Inferior parietal cortex (tissue), 1 donor: ENCODE data around the gene DENND1A.

ENCODE experiments used
- DNase-seq: peaks from one replicate; pipeline ENCODE4 v3.0.0-alpha.2; 2016; ENCODE audit errors: extremely low spot score

The DENND1A gene

GRCh38 chr9:123530244-123530643 is 399.7 kb downstream of the DENND1A start:
- DNase-seq, result no peak

- no peak for DNase-seq
Observed at GRCh38 chr9:123528501-123528900, 401.4 kb downstream of the DENND1A start.

- DNase-seq, result no peak
Observed at GRCh38 chr9:123527981-123528380, 401.9 kb downstream of the DENND1A start.

- no peak for DNase-seq
Observed at GRCh38 chr9:123525957-123526356, 404.0 kb downstream of the DENND1A start.

- DNase-seq, result no peak
Observed at GRCh38 chr9:123525424-123525823, 404.5 kb downstream of the DENND1A start.

GRCh38 chr9:123524866-123525265 is 405.1 kb downstream of the DENND1A start:
- DNase-seq, result no peak

- no peak for DNase-seq
Observed at GRCh38 chr9:123523845-123524244, 406.1 kb downstream of the DENND1A start.

- DNase-seq, result no peak
Observed at GRCh38 chr9:123523001-123523400, 406.9 kb downstream of the DENND1A start.

GRCh38 chr9:123522251-123522650 is 407.7 kb downstream of the DENND1A start:
- no peak for DNase-seq

GRCh38 chr9:123518338-123518737 is 411.6 kb downstream of the DENND1A start:
- no peak for DNase-seq

GRCh38 chr9:123517512-123517911 is 412.4 kb downstream of the DENND1A start:
- DNase-seq, result no peak

GRCh38 chr9:123514766-123515165 is 415.2 kb downstream of the DENND1A start:
- no peak for DNase-seq

- DNase-seq, result no peak
Observed at GRCh38 chr9:123513554-123513953, 416.4 kb downstream of the DENND1A start.

- no peak for DNase-seq
Observed at GRCh38 chr9:123511326-123512277, 418.3 kb downstream of the DENND1A start.

GRCh38 chr9:123509646-123510045 is 420.3 kb downstream of the DENND1A start:
- DNase-seq, result no peak

- DNase-seq, result no peak
Observed at GRCh38 chr9:123508048-123508447, 421.9 kb downstream of the DENND1A start.

GRCh38 chr9:123505496-123505895 is 424.4 kb downstream of the DENND1A start:
- no peak for DNase-seq

GRCh38 chr9:123500336-123500735 is 429.6 kb downstream of the DENND1A start:
- DNase-seq, result no peak

GRCh38 chr9:123497830-123498229 is 432.1 kb downstream of the DENND1A start:
- DNase-seq, result no peak

- DNase-seq, result no peak
Observed at GRCh38 chr9:123495731-123496130, 434.2 kb downstream of the DENND1A start.

- DNase-seq, result no peak
Observed at GRCh38 chr9:123493627-123494026, 436.3 kb downstream of the DENND1A start.

- DNase-seq, result no peak
Observed at GRCh38 chr9:123490688-123491087, 439.2 kb downstream of the DENND1A start.

GRCh38 chr9:123488722-123489321 is 441.1 kb downstream of the DENND1A start:
- DNase-seq, result no peak
